GM12801 (cell line): Measurements from ENCODE around the gene TMEM258.

Source experiments
- TF ChIP-seq, protein P1 (sequence below): IDR thresholded peaks from one replicate; pipeline ENCODE4 v1.5.1; 2011; ENCODE audit warnings: control low read depth; ENCODE audit not compliant: insufficient read length; ENCODE audit errors: extremely low read depth

The TMEM258 gene

DNA sequence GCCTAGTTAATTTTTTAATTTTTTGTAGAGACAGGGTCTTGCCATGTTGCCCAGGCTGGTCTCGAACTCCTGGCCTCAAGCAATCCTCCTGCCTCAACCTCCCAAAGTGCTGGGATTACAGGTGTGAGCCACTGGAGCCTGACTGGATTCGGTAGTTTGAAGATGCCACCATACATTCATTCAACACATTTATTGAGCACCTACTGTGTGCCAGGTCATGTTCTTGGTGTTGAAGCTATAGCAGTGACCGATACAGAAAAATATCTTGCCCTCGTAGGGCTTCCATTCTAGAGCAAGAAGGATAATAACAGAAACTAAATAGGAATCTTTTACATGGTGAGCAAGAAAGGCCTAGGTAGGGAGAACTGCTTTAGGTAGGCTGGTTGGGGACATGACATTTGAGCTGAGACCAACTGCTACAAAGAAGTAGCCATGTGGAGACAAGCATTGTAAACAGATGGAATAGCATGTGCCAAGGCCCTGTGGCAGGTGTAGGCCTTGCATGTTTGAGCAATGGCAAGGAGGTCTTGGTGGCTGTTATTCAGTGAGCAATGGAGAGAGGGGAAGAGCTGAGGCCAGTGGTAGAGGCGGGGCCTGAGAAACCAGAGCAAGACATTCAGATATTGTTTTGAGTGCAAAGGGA lies 41.6 kb downstream of the TMEM258 start:
- TF ChIP-seq, protein P1, sequence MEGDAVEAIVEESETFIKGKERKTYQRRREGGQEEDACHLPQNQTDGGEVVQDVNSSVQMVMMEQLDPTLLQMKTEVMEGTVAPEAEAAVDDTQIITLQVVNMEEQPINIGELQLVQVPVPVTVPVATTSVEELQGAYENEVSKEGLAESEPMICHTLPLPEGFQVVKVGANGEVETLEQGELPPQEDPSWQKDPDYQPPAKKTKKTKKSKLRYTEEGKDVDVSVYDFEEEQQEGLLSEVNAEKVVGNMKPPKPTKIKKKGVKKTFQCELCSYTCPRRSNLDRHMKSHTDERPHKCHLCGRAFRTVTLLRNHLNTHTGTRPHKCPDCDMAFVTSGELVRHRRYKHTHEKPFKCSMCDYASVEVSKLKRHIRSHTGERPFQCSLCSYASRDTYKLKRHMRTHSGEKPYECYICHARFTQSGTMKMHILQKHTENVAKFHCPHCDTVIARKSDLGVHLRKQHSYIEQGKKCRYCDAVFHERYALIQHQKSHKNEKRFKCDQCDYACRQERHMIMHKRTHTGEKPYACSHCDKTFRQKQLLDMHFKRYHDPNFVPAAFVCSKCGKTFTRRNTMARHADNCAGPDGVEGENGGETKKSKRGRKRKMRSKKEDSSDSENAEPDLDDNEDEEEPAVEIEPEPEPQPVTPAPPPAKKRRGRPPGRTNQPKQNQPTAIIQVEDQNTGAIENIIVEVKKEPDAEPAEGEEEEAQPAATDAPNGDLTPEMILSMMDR: no peak

DNA sequence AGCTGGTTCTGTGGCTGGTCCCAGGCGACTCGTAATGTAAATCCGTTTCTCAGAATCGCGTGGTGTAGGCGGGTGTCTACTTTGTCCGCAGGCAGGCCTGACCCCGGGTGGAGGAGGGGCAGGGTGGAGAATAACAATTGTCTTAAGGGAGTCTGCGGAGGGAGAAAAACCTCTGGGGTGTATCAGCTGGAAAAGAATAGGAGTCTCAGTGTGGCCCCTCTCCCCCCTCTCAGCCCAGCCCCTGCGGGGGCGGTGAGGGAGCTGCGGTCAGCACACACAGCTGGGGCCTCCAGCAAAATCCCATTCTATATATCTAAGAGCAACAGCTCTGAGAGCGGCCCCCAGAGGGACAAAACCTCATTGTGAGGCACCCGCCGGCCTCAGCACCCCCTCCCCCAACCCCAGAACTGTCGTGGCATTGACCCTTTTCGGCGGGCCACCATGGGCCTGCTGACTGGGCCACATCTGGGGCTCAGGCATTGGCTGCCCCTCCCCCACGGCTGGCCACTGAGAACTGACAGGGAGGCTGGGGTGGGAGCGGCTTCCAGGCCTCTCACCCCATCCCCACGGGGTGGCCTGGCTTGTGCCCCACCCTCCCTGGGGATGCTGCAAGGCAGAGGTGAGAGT lies 42.7 kb downstream of the TMEM258 start:
- TF ChIP-seq, protein P1: no peak

DNA sequence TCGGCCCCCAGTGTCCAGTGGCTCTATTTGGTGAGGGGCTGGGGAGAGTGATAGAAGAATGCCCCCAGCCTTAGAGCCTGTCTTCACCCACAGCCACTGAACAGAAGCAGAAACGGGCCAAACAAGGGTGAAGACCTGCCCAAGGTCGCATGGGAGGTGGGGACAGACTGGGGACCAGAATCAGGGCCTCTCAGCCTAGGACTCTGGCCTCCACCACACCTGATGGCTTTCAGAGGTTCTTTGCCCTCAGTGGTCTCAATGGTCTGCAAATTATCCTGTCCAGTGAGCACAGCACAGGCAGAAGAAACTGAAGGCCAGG lies 44.5 kb downstream of the TMEM258 start:
- TF ChIP-seq, protein P1: no peak

DNA sequence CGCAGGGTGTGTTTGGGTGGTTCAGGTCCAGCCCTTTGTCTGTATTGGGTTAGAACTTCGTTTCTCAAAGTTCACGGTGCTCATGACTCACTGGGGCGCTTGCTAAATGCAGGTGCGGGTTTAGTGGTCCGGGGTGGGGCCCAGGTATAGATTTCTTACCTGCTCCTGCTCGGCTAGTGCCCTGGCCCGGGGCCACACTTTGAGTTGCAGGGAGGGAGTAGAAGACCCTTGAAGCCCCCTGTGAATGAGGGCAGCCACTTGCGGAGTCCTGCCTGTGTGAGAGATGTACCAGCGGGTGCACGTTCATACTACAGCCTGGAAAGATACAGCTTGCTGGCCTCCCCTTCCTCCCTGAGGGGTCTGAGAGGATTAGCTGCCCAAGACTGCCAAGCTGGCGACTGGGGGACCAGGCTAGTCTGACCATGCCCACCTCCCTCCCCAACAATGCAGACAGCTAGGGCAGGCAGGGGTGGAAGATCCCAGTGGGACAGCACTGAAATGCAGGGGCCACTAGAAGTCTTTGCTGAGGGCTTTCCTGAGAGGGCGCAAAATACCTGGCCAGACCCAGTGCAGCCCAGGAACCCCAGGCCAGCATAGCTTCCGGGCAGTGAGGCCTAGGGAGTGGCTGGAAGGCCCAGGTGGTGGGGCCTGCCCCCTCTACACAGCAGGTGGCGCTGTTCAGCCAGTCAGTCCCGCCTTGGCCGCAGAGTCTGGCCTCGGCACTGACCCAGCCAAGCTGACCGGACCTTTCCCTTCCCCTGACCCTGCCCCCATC lies 45.0 kb downstream of the TMEM258 start:
- TF ChIP-seq, protein P1: no peak

DNA sequence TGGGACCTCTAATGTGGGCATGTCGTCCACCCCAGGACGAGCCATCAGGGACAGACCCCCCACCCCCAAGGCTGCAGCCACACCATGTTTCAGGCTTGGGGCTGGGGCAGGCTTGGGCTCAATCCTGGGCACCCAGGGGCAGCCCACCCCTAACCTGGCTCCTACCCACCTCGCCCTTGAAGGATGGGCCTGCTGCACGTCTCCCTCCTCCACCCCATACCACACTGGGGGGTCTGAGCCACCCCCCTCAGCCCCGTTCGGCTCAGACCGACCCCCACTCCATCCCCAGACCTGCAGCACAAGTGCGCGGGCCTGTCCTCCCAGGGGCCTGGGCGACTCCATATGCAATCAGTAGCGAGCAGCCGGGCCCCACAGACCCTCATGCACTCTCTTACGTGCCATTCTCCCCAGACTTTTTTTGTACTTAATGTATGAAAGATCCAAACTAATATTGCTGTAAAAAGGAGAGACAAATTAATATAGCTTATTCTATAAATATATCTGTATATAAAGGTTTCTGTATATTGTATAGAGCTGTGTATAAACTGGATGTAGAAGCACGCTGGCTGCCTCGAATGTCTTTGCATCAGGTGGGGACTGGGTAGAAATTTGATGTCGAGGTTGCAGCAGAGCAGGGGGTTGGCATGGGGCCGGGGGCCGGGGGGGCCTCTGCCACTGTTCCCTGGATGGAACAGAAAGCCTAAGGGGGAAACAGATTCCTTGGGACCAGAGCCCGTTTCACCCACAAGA lies 45.8 kb downstream of the TMEM258 start:
- TF ChIP-seq, protein P1: no peak

DNA sequence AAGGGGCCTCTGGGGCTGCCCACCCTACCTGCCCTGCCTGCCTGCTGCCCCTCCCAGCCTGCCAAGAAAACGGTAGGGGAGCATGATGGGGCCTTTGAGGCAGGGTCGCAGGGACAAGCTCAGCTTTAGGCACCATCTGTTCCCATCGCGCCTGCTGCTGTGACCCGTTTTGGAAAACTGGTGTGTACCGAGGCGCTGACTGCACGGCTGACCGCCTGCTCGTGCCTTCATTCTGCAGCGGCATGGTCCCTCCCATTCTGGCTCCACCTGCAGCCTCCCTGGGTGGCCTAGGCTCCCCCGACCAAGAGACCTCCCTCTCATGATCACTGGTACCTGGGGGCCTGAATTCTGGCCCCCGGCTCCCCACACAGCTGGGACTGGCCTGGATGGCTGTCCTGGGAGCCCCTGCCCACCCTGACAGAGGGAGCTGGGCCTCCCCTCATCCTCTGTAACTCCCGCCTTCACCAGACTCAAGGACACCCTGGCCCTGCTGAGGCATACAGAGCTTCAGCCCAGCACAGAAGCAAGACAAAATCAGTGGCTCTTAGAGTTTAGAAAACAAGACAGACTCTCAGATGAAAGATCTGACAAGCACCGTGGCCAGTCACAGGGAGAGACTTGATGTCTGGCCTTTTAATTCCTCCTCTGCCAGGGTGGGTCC lies 46.5 kb downstream of the TMEM258 start:
- TF ChIP-seq, protein P1: no peak
